ENCODE data around the gene BRSK2.

GRCh38 chr11:1341928-1342524 is 47.7 kb upstream of the BRSK2 start:
- TF ChIP-seq POLR2A (IDR thresholded peaks at IDR 0.05) = no peak
- TF ChIP-seq, protein P1, sequence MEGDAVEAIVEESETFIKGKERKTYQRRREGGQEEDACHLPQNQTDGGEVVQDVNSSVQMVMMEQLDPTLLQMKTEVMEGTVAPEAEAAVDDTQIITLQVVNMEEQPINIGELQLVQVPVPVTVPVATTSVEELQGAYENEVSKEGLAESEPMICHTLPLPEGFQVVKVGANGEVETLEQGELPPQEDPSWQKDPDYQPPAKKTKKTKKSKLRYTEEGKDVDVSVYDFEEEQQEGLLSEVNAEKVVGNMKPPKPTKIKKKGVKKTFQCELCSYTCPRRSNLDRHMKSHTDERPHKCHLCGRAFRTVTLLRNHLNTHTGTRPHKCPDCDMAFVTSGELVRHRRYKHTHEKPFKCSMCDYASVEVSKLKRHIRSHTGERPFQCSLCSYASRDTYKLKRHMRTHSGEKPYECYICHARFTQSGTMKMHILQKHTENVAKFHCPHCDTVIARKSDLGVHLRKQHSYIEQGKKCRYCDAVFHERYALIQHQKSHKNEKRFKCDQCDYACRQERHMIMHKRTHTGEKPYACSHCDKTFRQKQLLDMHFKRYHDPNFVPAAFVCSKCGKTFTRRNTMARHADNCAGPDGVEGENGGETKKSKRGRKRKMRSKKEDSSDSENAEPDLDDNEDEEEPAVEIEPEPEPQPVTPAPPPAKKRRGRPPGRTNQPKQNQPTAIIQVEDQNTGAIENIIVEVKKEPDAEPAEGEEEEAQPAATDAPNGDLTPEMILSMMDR (IDR thresholded peaks at IDR 0.05) = no peak
- no peak for TF ChIP-seq POLR2AphosphoS5 (IDR thresholded peaks at IDR 0.05)

All from breast epithelium (tissue), 3 donors.